ENCODE measurements around the gene UGT1A10.

UGT1A10 gene

DNA sequence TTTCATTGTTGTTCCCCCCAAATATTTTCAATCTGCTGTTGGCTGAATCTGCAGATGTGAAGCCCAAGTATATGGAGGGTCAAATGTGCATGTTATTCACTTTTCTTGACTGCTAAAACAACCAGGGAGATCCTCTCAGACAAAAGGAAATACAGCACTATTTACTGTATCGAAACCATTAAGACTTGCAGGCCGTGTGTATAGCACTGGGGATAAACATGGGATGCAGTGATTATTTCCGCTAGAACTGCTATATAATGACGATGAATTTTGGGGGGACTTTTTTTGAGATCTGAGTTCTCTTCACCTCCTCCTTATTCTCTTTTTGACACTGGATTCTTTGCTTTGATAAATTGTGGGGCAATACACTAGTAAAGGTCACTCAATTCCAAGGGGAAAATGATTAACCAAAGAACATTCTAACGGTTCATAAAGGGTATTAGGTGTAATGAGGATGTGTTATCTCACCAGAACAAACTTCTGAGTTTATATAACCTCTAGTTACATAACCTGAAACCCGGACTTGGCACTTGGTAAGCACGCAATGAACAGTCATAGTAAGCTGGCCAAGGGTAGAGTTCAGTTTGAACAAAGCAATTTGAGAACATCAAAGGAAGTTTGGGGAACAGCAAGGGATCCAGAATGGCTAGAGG is 120.3 kb downstream of the UGT1A10 start:
- Histone ChIP-seq H3K4me1 (ENCODE audit: insufficient read depth, poor library complexity, severe bottlenecking) (peaks cover 7% of the 10 kb centered on the region), H3K9me3 (ENCODE audit: severe bottlenecking) (no peaks in the 10 kb centered on the region), H3K4me3 (ENCODE audit: severe bottlenecking) (no peak overlapping the region), H3K27ac (ENCODE audit: poor library complexity, severe bottlenecking) (no peak overlapping the region), H3K27me3 (ENCODE audit: insufficient read depth, poor library complexity, severe bottlenecking) (no peaks in the 10 kb centered on the region), H3K36me3 (ENCODE audit: low read depth) (no peaks in the 10 kb centered on the region)
- TF ChIP-seq, protein P1, sequence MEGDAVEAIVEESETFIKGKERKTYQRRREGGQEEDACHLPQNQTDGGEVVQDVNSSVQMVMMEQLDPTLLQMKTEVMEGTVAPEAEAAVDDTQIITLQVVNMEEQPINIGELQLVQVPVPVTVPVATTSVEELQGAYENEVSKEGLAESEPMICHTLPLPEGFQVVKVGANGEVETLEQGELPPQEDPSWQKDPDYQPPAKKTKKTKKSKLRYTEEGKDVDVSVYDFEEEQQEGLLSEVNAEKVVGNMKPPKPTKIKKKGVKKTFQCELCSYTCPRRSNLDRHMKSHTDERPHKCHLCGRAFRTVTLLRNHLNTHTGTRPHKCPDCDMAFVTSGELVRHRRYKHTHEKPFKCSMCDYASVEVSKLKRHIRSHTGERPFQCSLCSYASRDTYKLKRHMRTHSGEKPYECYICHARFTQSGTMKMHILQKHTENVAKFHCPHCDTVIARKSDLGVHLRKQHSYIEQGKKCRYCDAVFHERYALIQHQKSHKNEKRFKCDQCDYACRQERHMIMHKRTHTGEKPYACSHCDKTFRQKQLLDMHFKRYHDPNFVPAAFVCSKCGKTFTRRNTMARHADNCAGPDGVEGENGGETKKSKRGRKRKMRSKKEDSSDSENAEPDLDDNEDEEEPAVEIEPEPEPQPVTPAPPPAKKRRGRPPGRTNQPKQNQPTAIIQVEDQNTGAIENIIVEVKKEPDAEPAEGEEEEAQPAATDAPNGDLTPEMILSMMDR (IDR thresholded peaks at IDR 0.05; ENCODE audit: poor library complexity, severe bottlenecking): no peak
- no peak for ATAC-seq (ENCODE audit: low read depth)
- DNase-seq (ENCODE audit: low spot score): no peak

DNA sequence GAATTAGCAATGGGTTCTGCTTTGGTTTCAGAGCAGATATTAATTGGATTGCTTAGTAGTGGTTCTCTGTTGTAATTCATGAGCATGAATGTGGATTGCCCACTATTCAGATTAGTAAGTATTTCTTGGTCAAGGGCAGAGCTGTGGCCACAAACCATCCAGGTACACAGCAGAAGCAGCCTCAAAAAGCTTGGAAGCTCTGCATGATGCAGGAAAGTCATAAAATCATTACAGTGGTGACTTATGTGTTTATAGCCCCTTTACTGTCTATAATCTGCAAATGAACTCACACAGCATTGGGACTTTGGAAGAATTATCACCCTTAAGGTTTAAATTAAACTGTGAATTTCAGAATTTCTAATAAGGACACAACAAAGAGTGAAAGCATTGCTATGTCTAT is 121.9 kb downstream of the UGT1A10 start:
- TF ChIP-seq, protein P1 (IDR thresholded peaks at IDR 0.05; ENCODE audit: poor library complexity, severe bottlenecking): no peak
- DNase-seq (ENCODE audit: low spot score) (no peak), ATAC-seq (ENCODE audit: low read depth) (no peak)
- no peaks in the 10 kb centered on the region for H3K27me3 ChIP-seq (ENCODE audit: insufficient read depth, poor library complexity, severe bottlenecking)
- H3K4me1 ChIP-seq (ENCODE audit: insufficient read depth, poor library complexity, severe bottlenecking): peaks cover 9% of the 10 kb centered on the region
- H3K36me3 ChIP-seq (ENCODE audit: low read depth): no peaks in the 10 kb centered on the region
- H3K4me3 ChIP-seq (ENCODE audit: severe bottlenecking): no peak overlapping the region
- no peak overlapping the region for H3K27ac ChIP-seq (ENCODE audit: poor library complexity, severe bottlenecking)
- H3K9me3 ChIP-seq (ENCODE audit: severe bottlenecking): no peaks in the 10 kb centered on the region

DNA sequence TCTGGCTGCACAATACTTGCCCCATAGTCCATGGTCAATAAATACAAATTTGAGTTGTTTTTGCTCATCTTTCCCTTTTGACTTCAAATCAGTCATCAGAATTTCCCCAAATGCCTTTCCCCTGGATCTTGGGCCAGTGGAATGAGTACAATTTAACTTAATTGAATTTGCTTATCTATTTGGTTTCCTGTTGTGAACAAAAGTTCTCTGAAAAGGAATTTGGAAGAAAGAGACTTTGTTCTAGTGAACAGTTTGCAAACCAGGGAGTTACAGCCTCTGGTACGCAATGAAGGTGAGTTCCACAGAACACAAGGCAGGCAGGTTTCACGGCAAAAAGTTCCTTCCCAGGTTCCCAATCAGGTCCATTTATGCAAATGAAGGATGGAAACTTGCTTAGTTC is 122.6 kb downstream of the UGT1A10 start:
- no peak for ATAC-seq (ENCODE audit: low read depth)
- no peak overlapping the region for H3K27ac ChIP-seq (ENCODE audit: poor library complexity, severe bottlenecking)
- peaks cover 9% of the 10 kb centered on the region for H3K4me1 ChIP-seq (ENCODE audit: insufficient read depth, poor library complexity, severe bottlenecking)

DNA sequence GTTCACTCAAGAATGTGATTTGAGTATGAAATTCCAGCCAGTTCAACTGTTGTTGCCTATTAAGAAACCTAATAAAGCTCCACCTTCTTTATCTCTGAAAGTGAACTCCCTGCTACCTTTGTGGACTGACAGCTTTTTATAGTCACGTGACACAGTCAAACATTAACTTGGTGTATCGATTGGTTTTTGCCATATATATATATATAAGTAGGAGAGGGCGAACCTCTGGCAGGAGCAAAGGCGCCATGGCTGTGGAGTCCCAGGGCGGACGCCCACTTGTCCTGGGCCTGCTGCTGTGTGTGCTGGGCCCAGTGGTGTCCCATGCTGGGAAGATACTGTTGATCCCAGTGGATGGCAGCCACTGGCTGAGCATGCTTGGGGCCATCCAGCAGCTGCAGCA is 123.8 kb downstream of the UGT1A10 start, which contains the start of gene UGT1A1:
Gene UGT1A1, plus strand, starts transcription at position 228 of the 400 bp plus-strand sequence. Its CDS starts 18 bp downstream, at position 246.
- peaks cover 13% of the 10 kb centered on the region for H3K4me1 ChIP-seq (ENCODE audit: insufficient read depth, poor library complexity, severe bottlenecking)
- H3K4me3 ChIP-seq (ENCODE audit: severe bottlenecking): no peak within 1 kb of the TSS
- TF ChIP-seq, protein P1 (IDR thresholded peaks at IDR 0.05; ENCODE audit: poor library complexity, severe bottlenecking): no peak
- H3K27me3 ChIP-seq (ENCODE audit: insufficient read depth, poor library complexity, severe bottlenecking): no peaks in the 10 kb centered on the region
- no peaks in the 10 kb centered on the region for H3K9me3 ChIP-seq (ENCODE audit: severe bottlenecking)
- H3K27ac ChIP-seq (ENCODE audit: poor library complexity, severe bottlenecking): no peak within 1 kb of the TSS
- H3K36me3 ChIP-seq (ENCODE audit: low read depth): no peaks in the 10 kb centered on the region
- ATAC-seq (ENCODE audit: low read depth) (no peak), DNase-seq (ENCODE audit: low spot score) (no peak)

More for the DNA sequence above, 122.6 kb downstream of the UGT1A10 start:
- TF ChIP-seq, protein P1 (IDR thresholded peaks at IDR 0.05; ENCODE audit: poor library complexity, severe bottlenecking): no peak
- no peaks in the 10 kb centered on the region for H3K36me3 ChIP-seq (ENCODE audit: low read depth)
- no peak for DNase-seq (ENCODE audit: low spot score)
- no peaks in the 10 kb centered on the region for H3K9me3 ChIP-seq (ENCODE audit: severe bottlenecking)
- H3K4me3 ChIP-seq (ENCODE audit: severe bottlenecking): no peak overlapping the region
- H3K27me3 ChIP-seq (ENCODE audit: insufficient read depth, poor library complexity, severe bottlenecking): no peaks in the 10 kb centered on the region
